Neutrophil (primary cell): ENCODE results near the gene KCND2.
"Not testable (repeated sequence)": the region's sequence is repeated elsewhere in the genome, so short reads cannot be mapped to it uniquely, and the experiment has no call there.

Source experiments
- H3K27ac ChIP-seq: fragments of 200-600 bp; sonication (generic); 2 replicates; pipeline ENCODE4 v1.5.1; 2016; ENCODE audit warnings: mild to moderate bottlenecking, moderate library complexity
- H3K27me3 ChIP-seq: fragments of 200-600 bp; sonication (generic); 2 replicates; pipeline ENCODE4 v1.6.0; 2016; ENCODE audit warnings: mild to moderate bottlenecking
- H3K36me3 ChIP-seq: fragments of 200-600 bp; sonication (generic); 2 replicates; pipeline ENCODE4 v1.5.1; 2017
- H3K4me1 ChIP-seq, 2 experiments: fragments of 200-600 bp in 1 of 2; sonication (generic) in 1 of 2; 1 replicate in 1 of 2; 2 replicates in 1 of 2; pipeline versions ENCODE4 v1.5.1 to v1.6.1; 2013 to 2016; ENCODE audit warnings: low read depth in 1 of 2, low read length in 1 of 2, mild to moderate bottlenecking in 1 of 2, moderate library complexity in 1 of 2; ENCODE audit not compliant: control insufficient read depth in 1 of 2, insufficient read depth in 1 of 2
- H3K4me3 ChIP-seq, 2 experiments: fragments of 200-600 bp in 1 of 2; sonication (generic) in 1 of 2; 1 replicate in 1 of 2; 2 replicates in 1 of 2; pipeline ENCODE4 v1.5.1; 2013 to 2016; ENCODE audit warnings: low read depth in 1 of 2, low read length in 1 of 2, mild to moderate bottlenecking in 1 of 2, moderate library complexity in 1 of 2
- H3K9me3 ChIP-seq: fragments of 200-600 bp; sonication (generic); 2 replicates; pipeline ENCODE4 v1.5.1; 2016
- TF ChIP-seq, protein P1 (sequence below): fragments of 200-600 bp; sonication (generic); IDR thresholded peaks from 2 replicates; pipeline ENCODE4 v1.5.1; 2016; ENCODE audit warnings: antibody characterized with exemption

Gene KCND2

DNA sequence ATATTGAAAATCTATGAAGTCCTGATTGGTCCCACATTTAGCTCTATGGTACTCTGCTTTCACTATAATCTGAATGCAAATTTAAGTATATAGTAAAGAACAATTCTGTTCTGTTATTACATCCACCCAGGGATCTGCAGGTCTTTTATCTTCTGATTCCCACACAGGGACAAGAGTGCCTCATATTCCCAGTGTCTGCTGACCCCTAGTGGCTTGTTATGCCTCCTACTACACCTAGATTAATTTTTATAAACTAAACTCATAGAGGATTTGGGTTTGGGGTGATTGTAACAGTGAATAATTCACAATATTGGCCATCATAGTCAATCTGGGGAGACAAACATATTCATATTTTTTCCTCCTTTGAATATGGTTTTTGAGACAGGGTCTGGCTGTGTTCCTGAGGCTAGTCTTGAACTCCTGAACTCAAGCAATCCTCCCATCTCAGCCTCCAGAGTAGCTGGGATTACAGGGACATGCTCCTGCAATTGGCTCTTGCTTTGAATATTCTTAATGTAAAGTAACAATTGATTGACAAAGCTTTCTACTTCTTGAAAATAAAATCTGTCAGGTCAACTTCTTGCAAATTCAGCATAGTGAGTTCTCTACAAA lies 282.1 kb downstream of the KCND2 start:
- H3K36me3 ChIP-seq, result no peaks in the 10 kb centered on the region
- H3K4me1 ChIP-seq, result no peaks in the 10 kb centered on the region
- no peak overlapping the region for H3K27ac ChIP-seq
- TF ChIP-seq, protein P1, sequence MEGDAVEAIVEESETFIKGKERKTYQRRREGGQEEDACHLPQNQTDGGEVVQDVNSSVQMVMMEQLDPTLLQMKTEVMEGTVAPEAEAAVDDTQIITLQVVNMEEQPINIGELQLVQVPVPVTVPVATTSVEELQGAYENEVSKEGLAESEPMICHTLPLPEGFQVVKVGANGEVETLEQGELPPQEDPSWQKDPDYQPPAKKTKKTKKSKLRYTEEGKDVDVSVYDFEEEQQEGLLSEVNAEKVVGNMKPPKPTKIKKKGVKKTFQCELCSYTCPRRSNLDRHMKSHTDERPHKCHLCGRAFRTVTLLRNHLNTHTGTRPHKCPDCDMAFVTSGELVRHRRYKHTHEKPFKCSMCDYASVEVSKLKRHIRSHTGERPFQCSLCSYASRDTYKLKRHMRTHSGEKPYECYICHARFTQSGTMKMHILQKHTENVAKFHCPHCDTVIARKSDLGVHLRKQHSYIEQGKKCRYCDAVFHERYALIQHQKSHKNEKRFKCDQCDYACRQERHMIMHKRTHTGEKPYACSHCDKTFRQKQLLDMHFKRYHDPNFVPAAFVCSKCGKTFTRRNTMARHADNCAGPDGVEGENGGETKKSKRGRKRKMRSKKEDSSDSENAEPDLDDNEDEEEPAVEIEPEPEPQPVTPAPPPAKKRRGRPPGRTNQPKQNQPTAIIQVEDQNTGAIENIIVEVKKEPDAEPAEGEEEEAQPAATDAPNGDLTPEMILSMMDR, result no peak
- no peaks in the 10 kb centered on the region for H3K27me3 ChIP-seq
- no peak overlapping the region for H3K4me3 ChIP-seq
- no peaks in the 10 kb centered on the region for H3K9me3 ChIP-seq

DNA sequence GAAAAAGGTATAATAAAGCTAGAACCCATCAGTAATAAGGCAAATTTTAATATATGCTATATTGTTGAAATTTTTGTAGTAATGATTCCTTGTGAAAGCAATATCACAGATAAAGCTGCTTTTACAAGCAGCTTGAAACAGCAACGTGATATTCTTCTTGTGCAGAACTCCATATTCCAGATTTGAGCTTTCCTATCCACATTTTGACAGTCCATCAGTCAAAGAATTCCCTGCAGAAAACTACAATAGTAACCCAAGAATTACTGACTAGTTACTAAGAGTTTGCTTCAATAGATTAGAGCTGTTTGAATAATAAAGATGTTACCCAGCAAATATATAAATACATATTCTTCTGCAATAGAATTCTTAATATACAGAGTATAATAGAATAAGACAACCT lies 291.2 kb downstream of the KCND2 start:
- Histone ChIP-seq H3K36me3 (no peaks in the 10 kb centered on the region), H3K4me1 (no peaks in the 10 kb centered on the region), H3K27me3 (no peaks in the 10 kb centered on the region), H3K4me3 (no peak overlapping the region), H3K27ac (no peak overlapping the region), H3K9me3 (no peaks in the 10 kb centered on the region)
- TF ChIP-seq, protein P1, result no peak

DNA sequence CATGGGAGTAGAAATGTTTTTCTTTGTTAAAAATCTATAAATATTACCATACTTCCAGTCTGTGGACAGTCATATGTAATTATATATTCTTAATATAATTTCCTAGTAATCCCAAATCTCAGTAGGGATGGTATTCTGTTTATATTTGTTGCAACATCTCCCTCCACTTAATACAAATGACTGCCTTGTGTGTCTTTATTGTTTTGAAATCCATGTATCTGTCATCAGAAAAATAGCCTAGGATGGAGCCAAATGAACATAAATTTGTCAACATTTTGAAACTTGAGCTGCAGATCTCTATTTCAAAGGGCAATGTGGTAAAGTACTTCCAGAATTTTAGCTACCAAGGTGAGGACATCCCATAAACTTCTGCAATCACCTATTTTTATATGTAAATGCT lies 294.2 kb downstream of the KCND2 start:
- no peak overlapping the region for H3K4me3 ChIP-seq
- no peaks in the 10 kb centered on the region for H3K9me3 ChIP-seq
- TF ChIP-seq, protein P1, result no peak
- H3K4me1 ChIP-seq, result no peaks in the 10 kb centered on the region
- no peaks in the 10 kb centered on the region for H3K27me3 ChIP-seq
- H3K36me3 ChIP-seq, result no peaks in the 10 kb centered on the region
- no peak overlapping the region for H3K27ac ChIP-seq

DNA sequence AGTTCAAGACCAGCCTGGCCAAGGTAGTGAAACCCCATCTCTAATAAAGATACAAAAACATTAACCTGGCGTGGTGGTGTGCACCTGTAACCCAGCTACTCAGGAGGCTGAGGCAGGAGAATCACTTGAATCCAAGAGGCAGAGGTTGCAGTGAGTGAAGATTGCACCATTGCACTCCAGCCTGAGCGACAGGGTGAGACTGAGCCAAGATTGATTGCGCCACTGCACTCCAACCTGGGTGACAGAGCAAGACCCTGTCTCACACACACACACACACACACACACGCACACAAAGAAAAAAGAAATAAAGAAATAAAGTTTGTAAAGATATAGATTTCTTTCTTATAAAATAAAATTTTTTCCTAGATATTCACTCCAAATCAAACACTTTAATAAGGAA lies 305.7 kb downstream of the KCND2 start:
- not testable (repeated sequence) for H3K9me3 ChIP-seq, H3K4me1 ChIP-seq, H3K27ac ChIP-seq, H3K36me3 ChIP-seq, H3K27me3 ChIP-seq, H3K4me3 ChIP-seq

DNA sequence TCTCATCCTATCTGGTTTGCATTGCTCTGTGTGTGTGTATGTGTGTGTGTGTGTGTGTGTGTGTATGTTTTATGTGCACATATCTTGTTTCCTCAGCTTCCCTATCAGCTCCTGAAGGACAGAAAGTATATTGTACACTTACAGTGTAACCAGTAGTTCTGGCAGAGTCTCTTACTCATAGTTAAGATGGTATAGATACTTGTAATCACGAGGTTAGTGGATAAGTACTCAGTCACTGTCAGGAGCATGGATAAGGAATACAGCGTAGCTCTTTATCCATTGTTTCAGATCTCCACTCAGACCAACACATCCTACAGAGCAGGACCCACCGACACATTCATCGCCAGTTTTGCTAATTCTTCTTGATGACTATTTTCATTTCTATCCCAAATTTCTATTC lies 309.9 kb downstream of the KCND2 start:
- H3K4me3 ChIP-seq, result no peak overlapping the region

DNA sequence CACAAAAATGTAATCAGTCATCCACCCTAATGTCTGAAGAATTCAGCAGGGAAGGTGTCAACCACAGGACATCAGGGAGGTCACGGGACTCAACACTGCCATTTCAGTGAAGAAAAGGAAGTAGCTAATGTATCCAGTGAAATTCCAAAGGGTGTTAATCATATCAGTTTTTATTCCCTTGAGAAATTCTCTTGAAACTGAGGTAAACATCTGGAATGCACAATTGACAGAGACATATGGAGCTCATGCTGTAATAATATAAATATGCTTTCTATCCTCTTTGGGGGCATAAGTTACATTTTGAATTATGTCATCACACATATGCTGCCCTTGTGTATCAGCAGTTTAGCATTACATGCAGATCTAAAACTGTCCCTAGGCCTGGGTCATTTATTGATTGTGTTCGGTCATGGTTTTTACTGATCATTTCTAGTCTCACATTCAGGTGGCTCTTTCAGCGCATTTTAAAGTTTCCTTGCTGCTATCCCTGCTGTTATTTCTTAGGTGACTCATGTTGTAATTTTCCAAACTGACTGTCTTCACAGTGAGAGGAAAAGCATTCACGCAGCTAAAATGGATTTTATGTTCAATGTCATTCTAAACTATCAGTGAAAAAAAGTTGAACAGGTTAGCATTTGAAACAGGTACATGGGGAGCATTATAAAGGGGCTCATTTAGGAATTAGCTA lies 311.1 kb downstream of the KCND2 start:
- no peaks in the 10 kb centered on the region for H3K4me1 ChIP-seq
- TF ChIP-seq, protein P1, result no peak
- no peaks in the 10 kb centered on the region for H3K9me3 ChIP-seq
- no peak overlapping the region for H3K27ac ChIP-seq
- no peaks in the 10 kb centered on the region for H3K36me3 ChIP-seq
- H3K4me3 ChIP-seq, result no peak overlapping the region
- no peaks in the 10 kb centered on the region for H3K27me3 ChIP-seq

More for the DNA sequence above, 309.9 kb downstream of the KCND2 start:
- no peaks in the 10 kb centered on the region for H3K4me1 ChIP-seq
- H3K27me3 ChIP-seq, result no peaks in the 10 kb centered on the region
- no peak overlapping the region for H3K27ac ChIP-seq
- H3K9me3 ChIP-seq, result no peaks in the 10 kb centered on the region
- TF ChIP-seq, protein P1, result no peak
- no peaks in the 10 kb centered on the region for H3K36me3 ChIP-seq
